Keratinocyte (primary cell): ENCODE data around the gene PRXL2B. TPM values are rescaled to one million over a fixed set of nuclear protein-coding genes. Genes with fewer than 3 reads are reported as not detected.

Experiments used
- DNase-seq: peaks from one replicate; pipeline ENCODE4 v3.0.0-alpha.2; 2011; ENCODE audit warnings: low read depth, missing footprints, low spot score
- FAIRE-seq: peaks from 2 replicates; lab custom pipeline; 2011; peaks lifted over from hg19 to GRCh38; lab: Jason Lieb, UNC
- H2AFZ ChIP-seq: 2 replicates; pipeline ENCODE4 v1.6.0; 2012; ENCODE audit warnings: low read length, control low read depth, inconsistent platforms; ENCODE audit not compliant: control insufficient read depth
- H3K27ac ChIP-seq: 2 replicates; pipeline ENCODE4 v1.5.1; 2011; ENCODE audit warnings: low read length; ENCODE audit not compliant: control insufficient read depth, insufficient read depth
- H3K27me3 ChIP-seq: 3 replicates; pipeline ENCODE4 v1.6.0; 2011; ENCODE audit warnings: low read length; ENCODE audit not compliant: control insufficient read depth, insufficient read depth; ENCODE audit errors: extremely low read depth
- H3K36me3 ChIP-seq, 2 experiments: 2 replicates in 1 of 2; 3 replicates in 1 of 2; pipeline ENCODE4 v1.5.1; 2011; ENCODE audit warnings: low read length in 2 of 2, mild to moderate bottlenecking in 1 of 2; ENCODE audit not compliant: control insufficient read depth in 2 of 2, insufficient read depth in 2 of 2; ENCODE audit errors: extremely low read depth in 1 of 2
- H3K4me1 ChIP-seq: 3 replicates; pipeline ENCODE4 v1.5.1; 2011; ENCODE audit warnings: low read length; ENCODE audit not compliant: control insufficient read depth, insufficient read depth; ENCODE audit errors: extremely low read depth
- H3K4me2 ChIP-seq: 3 replicates; pipeline ENCODE4 v1.6.0; 2011; ENCODE audit warnings: low read depth, low read length; ENCODE audit not compliant: control insufficient read depth, insufficient read depth; ENCODE audit errors: extremely low read depth
- H3K4me3 ChIP-seq, 3 experiments: fragments of 200-600 bp in 1 of 3; sonication (generic) in 1 of 3; 2 replicates in 2 of 3; 3 replicates in 1 of 3; pipeline ENCODE4 v1.5.1; 2011 to 2016; ENCODE audit warnings: low read length in 3 of 3, mild to moderate bottlenecking in 3 of 3, control low read depth in 2 of 3, inconsistent platforms in 1 of 3, low read depth in 1 of 3, mixed read lengths in 1 of 3, mixed run types in 1 of 3, moderate library complexity in 1 of 3; ENCODE audit not compliant: control insufficient read depth in 2 of 3, insufficient read depth in 2 of 3; ENCODE audit errors: extremely low read depth in 1 of 3
- H3K79me2 ChIP-seq: 2 replicates; pipeline ENCODE4 v1.6.0; 2012; ENCODE audit warnings: low read length; ENCODE audit not compliant: control insufficient read depth, insufficient read depth
- H3K9ac ChIP-seq: 3 replicates; pipeline ENCODE4 v1.6.0; 2011; ENCODE audit warnings: low read length; ENCODE audit not compliant: control insufficient read depth, insufficient read depth; ENCODE audit errors: extremely low read depth
- H3K9me1 ChIP-seq: 3 replicates; pipeline ENCODE4 v1.6.0; 2011; ENCODE audit warnings: low read length; ENCODE audit not compliant: control insufficient read depth, insufficient read depth; ENCODE audit errors: extremely low read depth
- H3K9me3 ChIP-seq: 2 replicates; pipeline ENCODE4 v1.5.1; 2012; ENCODE audit warnings: low read depth, low read length; ENCODE audit not compliant: control insufficient read depth
- H4K20me1 ChIP-seq: 3 replicates; pipeline ENCODE4 v1.6.0; 2011; ENCODE audit warnings: low read length; ENCODE audit not compliant: control insufficient read depth, insufficient read depth; ENCODE audit errors: extremely low read depth
- CTCF ChIP-seq, 3 experiments: IDR thresholded peaks in 1 of 3; conservative IDR thresholded peaks in 1 of 3; optimal IDR thresholded peaks in 1 of 3; 2 replicates in 2 of 3; 3 replicates in 1 of 3; pipeline versions ENCODE3 to v1.5.1; 2011; ENCODE audit warnings: low read length in 3 of 3, mild to moderate bottlenecking in 3 of 3, moderate library complexity in 2 of 3, control low read depth in 1 of 3, inconsistent platforms in 1 of 3; ENCODE audit not compliant: insufficient read depth in 2 of 3; ENCODE audit errors: extremely low read depth in 1 of 3
- EZH2 ChIP-seq: IDR thresholded peaks from one replicate; pipeline ENCODE4 v1.6.1; 2012; ENCODE audit warnings: inconsistent platforms, mild to moderate bottlenecking, low read length, moderate library complexity
- dilution Hi-C: fragments of 300-500 bp; cut with MboI; formaldehyde crosslinking; loops from one replicate; pipeline ENCODE4 v1.7.0; 2020; ENCODE audit warnings: low sequenced_read_pairs; ENCODE audit not compliant: extremely low pct_ligation_motif_present
- polyA plus RNA-seq, 5 experiments: library from polyadenylated mRNA; depleted of rRNA in 3 of 5; stranded (reverse) in 3 of 5; stranded (forward) in 1 of 5; unstranded in 1 of 5; fragments of >200 nt; gene quantifications; 1 replicate in 1 of 5; 2 replicates in 3 of 5; 3 replicates in 1 of 5; pipeline versions ENCODE4 v1.2.1 to v1.2.3, GENCODE V29; 2011 to 2012; ENCODE audit warnings: missing spikeins in 2 of 5, low read depth in 1 of 5, low replicate concordance in 1 of 5

PRXL2B gene
- polyA plus RNA-seq, 1 donor (not counting 4 experiments of a cell fraction or from before 2014, with no cell fraction given) = 11.4 TPM

- no peak overlapping the region for H3K4me3 ChIP-seq
Observed at GRCh38 chr1:2637442-2638145, 51.0 kb downstream of the PRXL2B start.

GRCh38 chr1:2638466-2639115, 52.0 kb downstream of the PRXL2B start:
- no peak overlapping the region for H3K27ac ChIP-seq
- H3K27me3 ChIP-seq = no peaks in the 10 kb centered on the region
- H2AFZ ChIP-seq = no peak overlapping the region
- H3K4me3 ChIP-seq = no peak overlapping the region
- no peak overlapping the region for H3K4me2 ChIP-seq
- H3K9me3 ChIP-seq = peaks cover 13% of the 10 kb centered on the region
- no peaks in the 10 kb centered on the region for H3K36me3 ChIP-seq
- DNase-seq = no peak
- H3K9ac ChIP-seq = no peak overlapping the region
- no peak for TF ChIP-seq EZH2
- H3K4me1 ChIP-seq = no peaks in the 10 kb centered on the region
- no peaks in the 10 kb centered on the region for H4K20me1 ChIP-seq
- no peaks in the 10 kb centered on the region for H3K79me2 ChIP-seq
- no peaks in the 10 kb centered on the region for H3K9me1 ChIP-seq
- dilution Hi-C loops = no loop called here
- no peak for FAIRE-seq

More at GRCh38 chr1:2637442-2638145, 51.0 kb downstream of the PRXL2B start:
- Histone ChIP-seq H3K79me2 (no peaks in the 10 kb centered on the region), H3K9ac (no peak overlapping the region), H3K27me3 (no peaks in the 10 kb centered on the region), H3K27ac (no peak overlapping the region), H3K4me1 (no peaks in the 10 kb centered on the region), H3K9me1 (no peaks in the 10 kb centered on the region), H3K4me2 (no peak overlapping the region), H3K36me3 (no peaks in the 10 kb centered on the region), H4K20me1 (no peaks in the 10 kb centered on the region), H2AFZ (no peak overlapping the region), H3K9me3 (peaks cover 13% of the 10 kb centered on the region)
- DNase-seq (no peak), FAIRE-seq (no peak)
- TF ChIP-seq EZH2 = no peak
- dilution Hi-C loops = no loop called here

- no peak overlapping the region for H3K9ac ChIP-seq
- no peak overlapping the region for H2AFZ ChIP-seq
- no peaks in the 10 kb centered on the region for H3K4me1 ChIP-seq
- no peaks in the 10 kb centered on the region for H3K9me1 ChIP-seq
- dilution Hi-C loops = no loop called here
- no peak overlapping the region for H3K4me3 ChIP-seq
- peaks cover 13% of the 10 kb centered on the region for H3K9me3 ChIP-seq
- no peak for TF ChIP-seq CTCF (optimal IDR thresholded peaks at IDR 0.05 in 1 of 3, IDR thresholded peaks at IDR 0.05 in 1 of 3, conservative IDR thresholded peaks at IDR 0.05 in 1 of 3; ENCODE audit: extremely low read depth in 1 of 3, insufficient read depth in 2 of 3, low read length in 3 of 3)
- no peak for TF ChIP-seq EZH2
- no peak for DNase-seq
- no peaks in the 10 kb centered on the region for H3K36me3 ChIP-seq
- H3K79me2 ChIP-seq = no peaks in the 10 kb centered on the region
- H3K27me3 ChIP-seq = no peaks in the 10 kb centered on the region
- no peak for FAIRE-seq
- H3K4me2 ChIP-seq = no peak overlapping the region
- no peaks in the 10 kb centered on the region for H4K20me1 ChIP-seq
- H3K27ac ChIP-seq = no peak overlapping the region
Observed at GRCh38 chr1:2639203-2639602, 52.6 kb downstream of the PRXL2B start.
